SJSA1 (cell line): Measurements from ENCODE around the gene EXT2. TPM values are rescaled to one million over a fixed set of nuclear protein-coding genes. Genes with fewer than 3 reads are reported as not detected.
A peak's percentile ranks its signal among the peaks of the same experiment; 100 is the strongest.

Experiments
- DNase-seq, 2 experiments: peaks; one replicate each; pipeline ENCODE4 v3.0.0-alpha.2; 2015 to 2020; ENCODE audit warnings: low spot score in 2 of 2, low read depth in 1 of 2
- H3K27ac ChIP-seq: fragments of 250-450 bp; sonication (Bioruptor Pico); 2 replicates; pipeline ENCODE4 v1.5.1; 2020; ENCODE audit warnings: mild to moderate bottlenecking, moderate library complexity
- H3K27me3 ChIP-seq: fragments of 250-450 bp; sonication (Bioruptor Pico); replicated peaks from 2 replicates; pipeline ENCODE4 v1.5.1; 2020; ENCODE audit warnings: mild to moderate bottlenecking, moderate library complexity
- H3K36me3 ChIP-seq: fragments of 250-450 bp; sonication (Bioruptor Pico); 2 replicates; pipeline ENCODE4 v1.5.1; 2020; ENCODE audit warnings: mild to moderate bottlenecking
- H3K4me1 ChIP-seq: fragments of 250-450 bp; sonication (Bioruptor Pico); replicated peaks from 2 replicates; pipeline ENCODE4 v1.6.1; 2021; ENCODE audit warnings: mild to moderate bottlenecking
- H3K4me3 ChIP-seq: fragments of 250-450 bp; sonication (Bioruptor Pico); 2 replicates; pipeline ENCODE4 v1.5.1; 2020; ENCODE audit warnings: mild to moderate bottlenecking
- H3K9me3 ChIP-seq: fragments of 250-450 bp; sonication (Bioruptor Pico); replicated peaks from 2 replicates; pipeline ENCODE4 v1.5.1; 2020; ENCODE audit warnings: mild to moderate bottlenecking
- total RNA-seq: library from RNA; depleted of rRNA; stranded (reverse); fragments of >200 nt; shearing (Covaris generic); gene quantifications from 2 replicates; pipeline ENCODE4 v1.2.3, GENCODE V29; 2014

The EXT2 gene
- total RNA-seq, 1 experiment from 2014 or later: 202 TPM

GRCh38 chr11:44127130-44127529, 31.7 kb downstream of the EXT2 start:
- Histone ChIP-seq H3K36me3 (peaks cover 63% of the 10 kb centered on the region), H3K27me3 (no peaks in the 10 kb centered on the region), H3K4me3 (no peak overlapping the region)

DNA sequence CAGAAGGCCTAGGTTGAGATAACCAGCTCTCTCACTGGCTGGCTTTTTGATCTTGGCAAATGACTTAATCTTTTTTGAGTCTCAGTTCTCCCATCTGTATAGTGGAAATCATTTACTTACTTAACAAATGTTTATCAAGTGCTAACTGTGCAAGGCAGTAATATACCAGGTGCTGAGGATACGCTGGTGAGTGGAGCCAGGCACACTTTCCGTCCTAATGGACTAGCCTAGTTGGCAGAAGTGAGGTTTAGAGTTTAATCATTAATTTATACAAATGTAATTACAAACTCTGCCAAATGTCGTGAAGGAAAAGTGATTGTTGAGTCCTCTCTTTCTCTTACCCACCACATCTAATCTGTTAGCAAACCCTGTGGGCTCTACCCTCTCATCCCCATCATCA, 33.3 kb downstream of the EXT2 start:
- Histone ChIP-seq H3K27ac (no peak overlapping the region), H3K36me3 (peaks cover 66% of the 10 kb centered on the region), H3K4me1 (peaks cover 3% of the 10 kb centered on the region), H3K4me3 (no peak overlapping the region), H3K27me3 (no peaks in the 10 kb centered on the region), H3K9me3 (no peaks in the 10 kb centered on the region)
- DNase-seq: no peak

More at GRCh38 chr11:44127130-44127529, 31.7 kb downstream of the EXT2 start:
- DNase-seq: no peak
- Histone ChIP-seq H3K4me1 (peaks cover 3% of the 10 kb centered on the region; the same call in 1 of the 2 replicates), H3K9me3 (no peaks in the 10 kb centered on the region), H3K27ac (no peak overlapping the region)

DNA sequence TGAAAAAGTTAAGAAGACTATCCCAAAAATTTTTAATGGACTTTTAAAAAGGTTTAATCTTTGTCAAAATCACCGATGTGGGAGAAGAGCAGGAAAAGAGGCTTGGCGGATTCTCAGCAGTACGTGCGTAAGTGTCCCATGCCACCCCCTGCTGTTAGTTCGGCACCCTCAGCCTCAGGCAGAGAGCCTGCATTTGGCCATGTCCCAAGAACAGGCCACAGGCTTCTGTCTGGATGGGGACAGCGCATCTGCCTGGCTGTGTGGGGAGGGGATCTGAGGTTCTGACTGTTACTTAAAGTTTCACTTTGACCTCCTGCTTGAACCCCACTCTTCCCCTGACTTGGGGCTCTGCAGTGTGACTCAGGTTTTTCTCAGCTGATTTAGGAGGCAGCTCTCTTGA, 35.3 kb downstream of the EXT2 start:
- no peaks in the 10 kb centered on the region for H3K27me3 ChIP-seq
- H3K36me3 ChIP-seq: peaks cover 63% of the 10 kb centered on the region
- DNase-seq: no peak
- peaks cover 16% of the 10 kb centered on the region for H3K4me1 ChIP-seq
- no peak overlapping the region for H3K4me3 ChIP-seq
- no peaks in the 10 kb centered on the region for H3K9me3 ChIP-seq
- H3K27ac ChIP-seq: no peak overlapping the region

GRCh38 chr11:44133335-44133946, 38.0 kb downstream of the EXT2 start:
- H3K9me3 ChIP-seq: no peaks in the 10 kb centered on the region
- peak in 1 of 2 experiments; percentile 59 for DNase-seq
- H3K4me1 ChIP-seq: peaks cover 43% of the 10 kb centered on the region
- peaks cover 38% of the 10 kb centered on the region for H3K36me3 ChIP-seq
- no peaks in the 10 kb centered on the region for H3K27me3 ChIP-seq
- no peak overlapping the region for H3K27ac ChIP-seq
- no peak overlapping the region for H3K4me3 ChIP-seq

DNA sequence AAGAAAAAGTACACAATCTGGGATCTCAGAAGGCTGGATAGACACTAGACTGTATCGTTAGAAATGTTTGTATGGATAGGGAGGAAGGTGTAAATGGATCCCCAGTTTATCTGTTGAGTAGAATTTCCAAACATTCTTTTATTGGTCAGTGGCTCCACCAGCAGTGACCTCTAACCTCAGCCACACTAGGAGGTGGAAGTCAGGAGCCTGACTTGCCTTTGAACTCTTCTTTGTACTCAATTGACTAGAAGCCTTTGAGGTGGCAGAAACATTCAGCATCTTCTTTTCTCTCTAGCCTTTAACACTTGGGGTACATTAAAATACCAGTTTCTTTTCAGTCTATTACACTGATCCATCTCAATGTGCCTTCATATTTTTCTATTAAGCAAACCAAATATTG, 39.1 kb downstream of the EXT2 start:
- Histone ChIP-seq H3K27me3 (no peaks in the 10 kb centered on the region), H3K4me1 (peaks cover 47% of the 10 kb centered on the region), H3K27ac (no peak overlapping the region), H3K36me3 (peaks cover 28% of the 10 kb centered on the region), H3K4me3 (no peak overlapping the region), H3K9me3 (no peaks in the 10 kb centered on the region)
- DNase-seq: no peak

- Histone ChIP-seq H3K27ac (peak overlapping the region; percentile 30), H3K36me3 (peaks cover 16% of the 10 kb centered on the region), H3K9me3 (no peaks in the 10 kb centered on the region), H3K27me3 (no peaks in the 10 kb centered on the region), H3K4me3 (no peak overlapping the region), H3K4me1 (peaks cover 52% of the 10 kb centered on the region)
- DNase-seq: peak; percentile 67 to 85
Measured at GRCh38 chr11:44136176-44136945, 40.9 kb downstream of the EXT2 start.

- Histone ChIP-seq H3K4me1 (peaks cover 56% of the 10 kb centered on the region), H3K9me3 (no peaks in the 10 kb centered on the region), H3K27ac (peak overlapping the region; percentile 30), H3K36me3 (peaks cover 16% of the 10 kb centered on the region), H3K4me3 (no peak overlapping the region), H3K27me3 (no peaks in the 10 kb centered on the region)
- DNase-seq: peak in 1 of 2 experiments; percentile 18
Measured at GRCh38 chr11:44137057-44137456, 41.6 kb downstream of the EXT2 start.

- H3K4me3 ChIP-seq: no peak overlapping the region
- H3K27me3 ChIP-seq: no peaks in the 10 kb centered on the region
- H3K36me3 ChIP-seq: peaks cover 16% of the 10 kb centered on the region
- DNase-seq: peak in 1 of 2 experiments; percentile 49
- peaks cover 57% of the 10 kb centered on the region for H3K4me1 ChIP-seq
- 0 out of 2 replicates have a peak overlapping the region, but pooled peaks have one; percentile 30 for H3K27ac ChIP-seq
- no peaks in the 10 kb centered on the region for H3K9me3 ChIP-seq
Measured at GRCh38 chr11:44138286-44138685, 42.8 kb downstream of the EXT2 start.

GRCh38 chr11:44138980-44139379, 43.5 kb downstream of the EXT2 start:
- Histone ChIP-seq H3K4me1 (peaks cover 59% of the 10 kb centered on the region), H3K27ac (no peak overlapping the region), H3K9me3 (no peaks in the 10 kb centered on the region), H3K27me3 (no peaks in the 10 kb centered on the region), H3K36me3 (peaks cover 12% of the 10 kb centered on the region), H3K4me3 (no peak overlapping the region)
- DNase-seq: no peak

DNA sequence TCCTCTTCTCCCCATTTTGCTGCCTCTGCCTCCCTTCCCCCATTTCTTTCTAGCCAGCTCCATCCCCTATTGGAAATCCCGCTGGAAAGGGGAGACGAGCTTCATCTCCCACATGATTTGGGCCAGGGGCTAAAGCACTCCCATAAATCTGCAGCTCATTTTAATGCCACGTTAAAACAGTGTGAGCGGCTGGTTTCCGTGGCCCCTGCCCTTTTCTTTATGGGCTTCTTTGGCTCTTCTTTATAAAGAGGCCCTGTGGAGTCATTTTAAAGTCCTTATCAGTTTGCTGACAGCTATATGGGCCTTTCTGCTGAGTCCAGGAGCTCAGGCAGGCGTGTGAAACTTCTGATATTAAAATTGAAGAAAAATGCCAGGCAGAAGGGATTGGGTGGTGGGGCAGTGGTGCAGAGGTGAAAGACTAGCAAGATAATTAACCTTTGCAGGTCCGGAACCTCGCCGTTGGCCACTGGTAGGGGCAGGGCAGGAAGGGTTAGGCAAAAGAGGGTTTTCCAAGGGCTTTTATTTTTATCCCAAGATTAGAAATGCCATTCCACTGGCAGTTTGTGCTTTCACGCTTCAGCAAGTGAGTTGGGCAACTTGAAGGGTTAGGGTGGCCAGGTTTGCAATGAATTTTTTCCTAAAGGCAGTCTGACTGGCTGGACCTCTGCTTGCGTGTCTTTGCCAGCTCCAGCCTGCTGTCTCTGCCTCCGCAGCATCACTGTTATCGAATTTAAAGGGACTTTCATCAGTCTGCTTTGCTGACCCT, 44.3 kb downstream of the EXT2 start:
- peaks cover 64% of the 10 kb centered on the region for H3K4me1 ChIP-seq
- no peak overlapping the region for H3K4me3 ChIP-seq
- H3K36me3 ChIP-seq: peaks cover 11% of the 10 kb centered on the region
- no peaks in the 10 kb centered on the region for H3K27me3 ChIP-seq
- DNase-seq: no peak
- H3K9me3 ChIP-seq: no peaks in the 10 kb centered on the region
- H3K27ac ChIP-seq: no peak overlapping the region

DNA sequence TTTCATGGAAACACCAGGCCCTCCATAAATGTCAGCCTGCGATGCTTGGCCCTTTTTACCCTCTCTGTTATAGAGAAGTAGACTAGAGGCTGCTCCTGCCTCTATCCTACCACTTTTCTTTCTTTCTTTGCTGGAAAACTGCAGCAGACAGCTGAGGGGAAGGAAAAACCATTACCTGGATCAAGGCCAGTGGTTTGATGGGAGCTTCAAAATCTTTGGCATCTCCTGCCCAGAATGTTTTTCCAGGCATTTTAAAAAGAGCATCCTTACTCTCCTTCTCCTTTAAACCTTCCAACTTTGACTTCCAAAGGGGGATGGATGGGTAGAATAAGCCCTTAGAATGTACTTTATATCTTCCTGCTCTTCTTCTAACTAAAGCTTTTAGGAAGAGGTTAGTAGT, 44.9 kb downstream of the EXT2 start:
- Histone ChIP-seq H3K4me3 (no peak overlapping the region), H3K36me3 (peaks cover 16% of the 10 kb centered on the region), H3K9me3 (no peaks in the 10 kb centered on the region), H3K4me1 (peaks cover 58% of the 10 kb centered on the region), H3K27me3 (no peaks in the 10 kb centered on the region), H3K27ac (no peak overlapping the region)
- no peak for DNase-seq

- no peak for DNase-seq
- Histone ChIP-seq H3K9me3 (no peaks in the 10 kb centered on the region), H3K36me3 (peaks cover 18% of the 10 kb centered on the region), H3K27ac (no peak overlapping the region), H3K27me3 (no peaks in the 10 kb centered on the region), H3K4me1 (peaks cover 54% of the 10 kb centered on the region), H3K4me3 (no peak overlapping the region)
Measured at GRCh38 chr11:44140805-44141204, 45.3 kb downstream of the EXT2 start.

GRCh38 chr11:44143987-44144909, 48.8 kb downstream of the EXT2 start:
- Histone ChIP-seq H3K4me3 (no peak overlapping the region), H3K27ac (no peak overlapping the region), H3K27me3 (no peaks in the 10 kb centered on the region), H3K36me3 (peaks cover 32% of the 10 kb centered on the region), H3K9me3 (no peaks in the 10 kb centered on the region), H3K4me1 (peaks cover 23% of the 10 kb centered on the region)
- peak in 1 of 2 experiments; percentile 21 for DNase-seq
